ENCODE data around the gene NAGS.
A peak's percentile ranks its signal among the peaks of the same experiment; 100 is the strongest.
"Not testable (repeated sequence)": the region's sequence is repeated elsewhere in the genome, so short reads cannot be mapped to it uniquely, and the experiment has no call there.

NAGS gene

GRCh38 chr17:44007346-44008204 lies 3.2 kb downstream of the NAGS start:
- DNase-seq (ENCODE audit: low read depth): no peak

GRCh38 chr17:44008205-44008909 lies 3.9 kb downstream of the NAGS start:
- DNase-seq (ENCODE audit: low read depth): no peak

GRCh38 chr17:44010966-44011647 lies 6.7 kb downstream of the NAGS start:
- DNase-seq (ENCODE audit: low read depth): peak; percentile 83

GRCh38 chr17:44011876-44012275 lies 7.5 kb downstream of the NAGS start:
- no peak for DNase-seq (ENCODE audit: low read depth)

- DNase-seq (ENCODE audit: low read depth): no peak
Observed at GRCh38 chr17:44012391-44012790, 8.0 kb downstream of the NAGS start.

GRCh38 chr17:44012874-44013273 lies 8.5 kb downstream of the NAGS start:
- no peak for DNase-seq (ENCODE audit: low read depth)

- no peak for DNase-seq (ENCODE audit: low read depth)
Observed at GRCh38 chr17:44014133-44014436, 9.7 kb downstream of the NAGS start.

GRCh38 chr17:44014437-44015172 lies 10.2 kb downstream of the NAGS start, which contains the start of gene TMEM101:
TMEM101 (minus strand) TSS chr17:44014963; CDS start chr17:44014952, 11 bp downstream.
- peak; percentile 87 for DNase-seq (ENCODE audit: low read depth)

- DNase-seq (ENCODE audit: low read depth): not testable (repeated sequence)
Observed at GRCh38 chr17:44021227-44021626, 16.8 kb downstream of the NAGS start.

- DNase-seq (ENCODE audit: low read depth): no peak
Observed at GRCh38 chr17:44022246-44022645, 17.8 kb downstream of the NAGS start.

GRCh38 chr17:44023545-44024270 lies 19.3 kb downstream of the NAGS start:
- no peak for DNase-seq (ENCODE audit: low read depth)

- DNase-seq (ENCODE audit: low read depth): no peak
Observed at GRCh38 chr17:44024271-44024663, 19.8 kb downstream of the NAGS start.

GRCh38 chr17:44024853-44025252 lies 20.4 kb downstream of the NAGS start:
- no peak for DNase-seq (ENCODE audit: low read depth)

GRCh38 chr17:44029736-44030135 lies 25.3 kb downstream of the NAGS start:
- no peak for DNase-seq (ENCODE audit: low read depth)

GRCh38 chr17:44030482-44030881 lies 26.1 kb downstream of the NAGS start:
- DNase-seq (ENCODE audit: low read depth): no peak

- no peak for DNase-seq (ENCODE audit: low read depth)
Observed at GRCh38 chr17:44033861-44034408, 29.5 kb downstream of the NAGS start.

- not testable (repeated sequence) for DNase-seq (ENCODE audit: low read depth)
Observed at GRCh38 chr17:44034688-44035087, 30.3 kb downstream of the NAGS start.

- no peak for DNase-seq (ENCODE audit: low read depth)
Observed at GRCh38 chr17:44037471-44037870, 33.0 kb downstream of the NAGS start.

GRCh38 chr17:44038604-44039011 lies 34.2 kb downstream of the NAGS start:
- DNase-seq (ENCODE audit: low read depth): no peak

GRCh38 chr17:44039829-44040635 lies 35.6 kb downstream of the NAGS start:
- DNase-seq (ENCODE audit: low read depth): no peak
